Measurements from ENCODE around the gene SCGN.

SCGN gene

GRCh38 chr6:25649611-25650010 lies 2.4 kb upstream of the SCGN start:
- no peaks in the 10 kb centered on the region for H3K27me3 ChIP-seq (replicated peaks)
- in situ Hi-C loops (cut with HindIII; ENCODE audit: low pct_ligation_motif_present, low sequenced_read_pairs), result no loop called here

GRCh38 chr6:25655723-25656122 lies 3.7 kb downstream of the SCGN start:
- no peak overlapping the region for H3K4me3 ChIP-seq (ENCODE audit: low read depth, low read length)
- no peak overlapping the region for H3K27ac ChIP-seq
- DNase-seq, result no peak
- H3K36me3 ChIP-seq (replicated peaks), result no peaks in the 10 kb centered on the region
- no peaks in the 10 kb centered on the region for H3K27me3 ChIP-seq (replicated peaks)
- no peak for TF ChIP-seq CTCF (IDR thresholded peaks at IDR 0.05; ENCODE audit: low read depth, low read length, missing control alignments)
- in situ Hi-C loops (cut with HindIII; ENCODE audit: low pct_ligation_motif_present, low sequenced_read_pairs), result no loop called here

More at GRCh38 chr6:25649611-25650010, 2.4 kb upstream of the SCGN start:
- no peak for TF ChIP-seq CTCF (IDR thresholded peaks at IDR 0.05; ENCODE audit: low read depth, low read length, missing control alignments)
- no peak for DNase-seq
- Histone ChIP-seq H3K27ac (no peak overlapping the region), H3K36me3 (replicated peaks) (no peaks in the 10 kb centered on the region), H3K4me3 (ENCODE audit: low read depth, low read length) (no peak overlapping the region)

GRCh38 chr6:25659633-25660368 lies 7.8 kb downstream of the SCGN start:
- Histone ChIP-seq H3K36me3 (replicated peaks) (no peaks in the 10 kb centered on the region), H3K27me3 (replicated peaks) (no peaks in the 10 kb centered on the region), H3K4me3 (ENCODE audit: low read depth, low read length) (no peak overlapping the region), H3K27ac (no peak overlapping the region)
- TF ChIP-seq CTCF (IDR thresholded peaks at IDR 0.05; ENCODE audit: low read depth, low read length, missing control alignments), result no peak
- in situ Hi-C loops (cut with HindIII; ENCODE audit: low pct_ligation_motif_present, low sequenced_read_pairs), result no loop called here
- no peak for DNase-seq

- DNase-seq, result peak; percentile 53
- Histone ChIP-seq H3K36me3 (replicated peaks) (no peaks in the 10 kb centered on the region), H3K27ac (no peak overlapping the region), H3K4me3 (ENCODE audit: low read depth, low read length) (no peak overlapping the region), H3K27me3 (replicated peaks) (no peaks in the 10 kb centered on the region)
- no peak for TF ChIP-seq CTCF (IDR thresholded peaks at IDR 0.05; ENCODE audit: low read depth, low read length, missing control alignments)
- in situ Hi-C loops (cut with HindIII; ENCODE audit: low pct_ligation_motif_present, low sequenced_read_pairs), result no loop called here
Measured at GRCh38 chr6:25660512-25660911, 8.5 kb downstream of the SCGN start.

GRCh38 chr6:25661129-25661779 lies 9.2 kb downstream of the SCGN start:
- Histone ChIP-seq H3K27me3 (replicated peaks) (no peaks in the 10 kb centered on the region), H3K36me3 (replicated peaks) (no peaks in the 10 kb centered on the region), H3K4me3 (ENCODE audit: low read depth, low read length) (no peak overlapping the region), H3K27ac (no peak overlapping the region)
- in situ Hi-C loops (cut with HindIII; ENCODE audit: low pct_ligation_motif_present, low sequenced_read_pairs), result no loop called here
- DNase-seq, result no peak
- TF ChIP-seq CTCF (IDR thresholded peaks at IDR 0.05; ENCODE audit: low read depth, low read length, missing control alignments), result no peak
